Liver (tissue), 9 donors: ENCODE measurements around the gene DNMBP. TPM values are rescaled to one million over a fixed set of nuclear protein-coding genes. Genes with fewer than 3 reads are reported as not detected.
"Not testable (repeated sequence)": the region's sequence is repeated elsewhere in the genome, so short reads cannot be mapped to it uniquely, and the experiment has no call there.

ENCODE experiments used
- DNase-seq: peaks from one replicate; pipeline ENCODE4 v3.0.0-alpha.2; 2017; ENCODE audit warnings: low spot score
- H3K27ac ChIP-seq, 2 donors: one replicate each; pipeline ENCODE4 v1.7.0; 2013; ENCODE audit warnings: inconsistent platforms in 2 of 2, low read length in 2 of 2, control low read depth in 1 of 2, low read depth in 1 of 2, mild to moderate bottlenecking in 1 of 2
- H3K27me3 ChIP-seq, 4 donors: one replicate each; pipeline versions ENCODE4 v1.6.1 to v1.7.0; 2013; ENCODE audit warnings: low read length in 3 of 4, inconsistent platforms in 1 of 4, mild to moderate bottlenecking in 1 of 4, moderate library complexity in 1 of 4; ENCODE audit not compliant: control insufficient read depth in 4 of 4, insufficient read depth in 4 of 4
- H3K36me3 ChIP-seq, 4 donors: one replicate each; pipeline versions ENCODE4 v1.6.1 to v1.7.0; 2013; ENCODE audit warnings: low read length in 3 of 4, mild to moderate bottlenecking in 3 of 4, low read depth in 1 of 4, moderate library complexity in 1 of 4; ENCODE audit not compliant: control insufficient read depth in 4 of 4, insufficient read depth in 3 of 4
- H3K4me1 ChIP-seq, 4 donors: one replicate each; pipeline versions ENCODE4 v1.6.1 to v1.7.0; 2013; ENCODE audit warnings: low read length in 3 of 4, mild to moderate bottlenecking in 3 of 4, moderate library complexity in 1 of 4; ENCODE audit not compliant: control insufficient read depth in 4 of 4, insufficient read depth in 4 of 4
- H3K4me3 ChIP-seq, 3 donors: one replicate each; pipeline versions ENCODE4 v1.6.1 to v1.7.0; 2013; ENCODE audit warnings: low read length in 3 of 3, control low read depth in 1 of 3, low read depth in 1 of 3, mild to moderate bottlenecking in 1 of 3
- H3K9ac ChIP-seq, 2 donors: one replicate each; pipeline ENCODE4 v1.7.0; 2013; ENCODE audit warnings: low read length in 2 of 2, mild to moderate bottlenecking in 2 of 2, moderate library complexity in 2 of 2, control low read depth in 1 of 2, low read depth in 1 of 2
- H3K9me3 ChIP-seq, 4 donors: one replicate each; pipeline versions ENCODE4 v1.6.1 to v1.7.0; 2013; ENCODE audit warnings: low read length in 3 of 4; ENCODE audit not compliant: control insufficient read depth in 4 of 4
- FOXA1 ChIP-seq: IDR thresholded peaks from 2 replicates; pipeline ENCODE4 v1.6.1; 2016; ENCODE audit warnings: antibody characterized with exemption
- GABPA ChIP-seq, 2 donors: IDR thresholded peaks in 1 of 2; conservative IDR thresholded peaks in 1 of 2; 2 replicates each; pipeline ENCODE4 v1.6.1; 2016; ENCODE audit warnings: antibody characterized with exemption in 2 of 2, mild to moderate bottlenecking in 1 of 2, moderate library complexity in 1 of 2
- HNF4A ChIP-seq, 2 donors: conservative IDR thresholded peaks; 2 replicates each; pipeline ENCODE4 v1.6.1; 2016; ENCODE audit warnings: antibody characterized with exemption in 2 of 2, mild to moderate bottlenecking in 2 of 2
- HNF4G ChIP-seq: IDR thresholded peaks from 2 replicates; pipeline ENCODE4 v1.6.1; 2016; ENCODE audit warnings: antibody characterized with exemption
- JUND ChIP-seq, 2 donors: IDR thresholded peaks; 2 replicates each; pipeline ENCODE4 v1.6.1; 2016; ENCODE audit warnings: antibody characterized with exemption in 2 of 2
- NR2F2 ChIP-seq: IDR thresholded peaks from 2 replicates; pipeline ENCODE4 v1.6.1; 2016; ENCODE audit warnings: antibody characterized with exemption
- RAD21 ChIP-seq, 2 donors: IDR thresholded peaks; 2 replicates each; pipeline ENCODE4 v1.6.1; 2016; ENCODE audit warnings: antibody characterized with exemption in 2 of 2, mild to moderate bottlenecking in 2 of 2
- RXRA ChIP-seq, 2 donors: IDR thresholded peaks; 2 replicates each; pipeline ENCODE4 v1.6.1; 2017 to 2018; ENCODE audit warnings: antibody characterized with exemption in 2 of 2, mild to moderate bottlenecking in 1 of 2
- SP1 ChIP-seq: IDR thresholded peaks from 2 replicates; pipeline ENCODE4 v1.6.1; 2018; ENCODE audit warnings: antibody characterized with exemption, mild to moderate bottlenecking
- TAF1 ChIP-seq: conservative IDR thresholded peaks from 2 replicates; pipeline ENCODE4 v1.6.1; 2016; ENCODE audit warnings: antibody characterized with exemption, mild to moderate bottlenecking
- YY1 ChIP-seq: IDR thresholded peaks from 2 replicates; pipeline ENCODE4 v1.6.1; 2016; ENCODE audit warnings: antibody characterized with exemption, mild to moderate bottlenecking
- WGBS: extraction: QIAGEN DNeasy Blood & Tissue Kit; methylation state at CpG from one replicate; pipeline ENCODE4 v1.1.7; 2013; 5-methylcytosine and 5-hydroxymethylcytosine counted together
- polyA plus RNA-seq, 2 donors: library from polyadenylated mRNA; stranded (reverse) in 1 of 2; unstranded in 1 of 2; fragments of 200-250 nt in 1 of 2; fragments of >200 nt in 1 of 2; fragmentation: Nextera tagmentation in 1 of 2; extraction: Ambion mirVana in 1 of 2; gene quantifications; one replicate each; pipeline versions ENCODE4 v1.2.1 to v1.2.3, GENCODE V29; 2013 to 2015
- total RNA-seq, 2 donors: library from RNA; depleted of rRNA; stranded (reverse); fragments of >200 nt; gene quantifications; one replicate each; pipeline ENCODE4 v1.2.3, GENCODE V29; 2014
- TF ChIP-seq, protein P1 (sequence below): IDR thresholded peaks from 2 replicates; pipeline ENCODE4 v1.6.1; 2016; ENCODE audit warnings: antibody characterized with exemption
- TF ChIP-seq, protein P2 (sequence below): IDR thresholded peaks from 2 replicates; pipeline ENCODE4 v1.6.1; 2016; ENCODE audit warnings: antibody characterized with exemption
- TF ChIP-seq, protein P3 (sequence below): IDR thresholded peaks from 2 replicates; pipeline ENCODE4 v1.6.1; 2016; ENCODE audit warnings: antibody characterized with exemption
- TF ChIP-seq, protein P4 (sequence below): IDR thresholded peaks from 2 replicates; pipeline ENCODE4 v1.6.1; 2016; ENCODE audit warnings: antibody characterized with exemption, mild to moderate bottlenecking
- donor health status: healthy.
- donor health status: healthy.
- donor health status: healthy.
- donor health status: healthy.
- donor health status: healthy.

DNMBP gene
- total and polyA plus RNA-seq, 4 donors: 3.8 to 12.6 (median 5.3) TPM

DNA sequence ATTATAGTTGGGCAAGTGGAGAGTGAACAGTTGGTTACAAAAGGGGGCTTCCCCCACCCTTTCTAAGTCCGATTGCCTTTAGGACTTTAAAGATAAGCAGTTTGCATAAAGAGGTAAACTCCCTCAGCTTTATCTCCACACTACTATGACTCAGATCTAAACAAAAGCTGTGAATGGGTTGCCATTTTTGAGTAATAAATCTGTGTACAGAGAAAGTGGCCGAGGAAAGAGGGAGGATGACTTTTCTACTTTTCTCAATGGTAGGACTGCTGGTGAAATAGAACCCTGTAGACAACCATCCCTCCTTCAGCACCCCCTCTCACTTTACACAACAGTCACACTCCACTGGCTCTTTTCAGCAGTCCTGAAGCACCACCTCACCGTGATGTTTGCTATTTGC, 71.2 kb downstream of the DNMBP start:
- DNase-seq: no peak
- no peak overlapping the region for H3K4me3 ChIP-seq
- no peaks in the 10 kb centered on the region for H3K36me3 ChIP-seq
- 82% methylated on average over 3 of the region's 3 CpGs for WGBS
- no peaks in the 10 kb centered on the region for H3K27me3 ChIP-seq
- H3K27ac ChIP-seq: no peak overlapping the region
- no peaks in the 10 kb centered on the region for H3K4me1 ChIP-seq
- TF ChIP-seq NR2F2 (no peak), JUND (IDR thresholded peaks at IDR 0.05) (no peak), HNF4A (conservative IDR thresholded peaks at IDR 0.05) (no peak), SP1 (no peak), RAD21 (IDR thresholded peaks at IDR 0.05) (no peak), YY1 (no peak), RXRA (IDR thresholded peaks at IDR 0.05) (no peak), GABPA (IDR thresholded peaks at IDR 0.05 in 1 of 2, conservative IDR thresholded peaks at IDR 0.05 in 1 of 2) (no peak), HNF4G (no peak), FOXA1 (no peak), TAF1 (no peak)
- TF ChIP-seq, protein P1, sequence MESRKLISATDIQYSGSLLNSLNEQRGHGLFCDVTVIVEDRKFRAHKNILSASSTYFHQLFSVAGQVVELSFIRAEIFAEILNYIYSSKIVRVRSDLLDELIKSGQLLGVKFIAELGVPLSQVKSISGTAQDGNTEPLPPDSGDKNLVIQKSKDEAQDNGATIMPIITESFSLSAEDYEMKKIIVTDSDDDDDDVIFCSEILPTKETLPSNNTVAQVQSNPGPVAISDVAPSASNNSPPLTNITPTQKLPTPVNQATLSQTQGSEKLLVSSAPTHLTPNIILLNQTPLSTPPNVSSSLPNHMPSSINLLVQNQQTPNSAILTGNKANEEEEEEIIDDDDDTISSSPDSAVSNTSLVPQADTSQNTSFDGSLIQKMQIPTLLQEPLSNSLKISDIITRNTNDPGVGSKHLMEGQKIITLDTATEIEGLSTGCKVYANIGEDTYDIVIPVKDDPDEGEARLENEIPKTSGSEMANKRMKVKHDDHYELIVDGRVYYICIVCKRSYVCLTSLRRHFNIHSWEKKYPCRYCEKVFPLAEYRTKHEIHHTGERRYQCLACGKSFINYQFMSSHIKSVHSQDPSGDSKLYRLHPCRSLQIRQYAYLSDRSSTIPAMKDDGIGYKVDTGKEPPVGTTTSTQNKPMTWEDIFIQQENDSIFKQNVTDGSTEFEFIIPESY: no peak
- TF ChIP-seq, protein P2, sequence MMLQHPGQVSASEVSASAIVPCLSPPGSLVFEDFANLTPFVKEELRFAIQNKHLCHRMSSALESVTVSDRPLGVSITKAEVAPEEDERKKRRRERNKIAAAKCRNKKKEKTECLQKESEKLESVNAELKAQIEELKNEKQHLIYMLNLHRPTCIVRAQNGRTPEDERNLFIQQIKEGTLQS: no peak
- TF ChIP-seq, protein P3, sequence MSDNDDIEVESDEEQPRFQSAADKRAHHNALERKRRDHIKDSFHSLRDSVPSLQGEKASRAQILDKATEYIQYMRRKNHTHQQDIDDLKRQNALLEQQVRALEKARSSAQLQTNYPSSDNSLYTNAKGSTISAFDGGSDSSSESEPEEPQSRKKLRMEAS: no peak
- TF ChIP-seq, protein P4, sequence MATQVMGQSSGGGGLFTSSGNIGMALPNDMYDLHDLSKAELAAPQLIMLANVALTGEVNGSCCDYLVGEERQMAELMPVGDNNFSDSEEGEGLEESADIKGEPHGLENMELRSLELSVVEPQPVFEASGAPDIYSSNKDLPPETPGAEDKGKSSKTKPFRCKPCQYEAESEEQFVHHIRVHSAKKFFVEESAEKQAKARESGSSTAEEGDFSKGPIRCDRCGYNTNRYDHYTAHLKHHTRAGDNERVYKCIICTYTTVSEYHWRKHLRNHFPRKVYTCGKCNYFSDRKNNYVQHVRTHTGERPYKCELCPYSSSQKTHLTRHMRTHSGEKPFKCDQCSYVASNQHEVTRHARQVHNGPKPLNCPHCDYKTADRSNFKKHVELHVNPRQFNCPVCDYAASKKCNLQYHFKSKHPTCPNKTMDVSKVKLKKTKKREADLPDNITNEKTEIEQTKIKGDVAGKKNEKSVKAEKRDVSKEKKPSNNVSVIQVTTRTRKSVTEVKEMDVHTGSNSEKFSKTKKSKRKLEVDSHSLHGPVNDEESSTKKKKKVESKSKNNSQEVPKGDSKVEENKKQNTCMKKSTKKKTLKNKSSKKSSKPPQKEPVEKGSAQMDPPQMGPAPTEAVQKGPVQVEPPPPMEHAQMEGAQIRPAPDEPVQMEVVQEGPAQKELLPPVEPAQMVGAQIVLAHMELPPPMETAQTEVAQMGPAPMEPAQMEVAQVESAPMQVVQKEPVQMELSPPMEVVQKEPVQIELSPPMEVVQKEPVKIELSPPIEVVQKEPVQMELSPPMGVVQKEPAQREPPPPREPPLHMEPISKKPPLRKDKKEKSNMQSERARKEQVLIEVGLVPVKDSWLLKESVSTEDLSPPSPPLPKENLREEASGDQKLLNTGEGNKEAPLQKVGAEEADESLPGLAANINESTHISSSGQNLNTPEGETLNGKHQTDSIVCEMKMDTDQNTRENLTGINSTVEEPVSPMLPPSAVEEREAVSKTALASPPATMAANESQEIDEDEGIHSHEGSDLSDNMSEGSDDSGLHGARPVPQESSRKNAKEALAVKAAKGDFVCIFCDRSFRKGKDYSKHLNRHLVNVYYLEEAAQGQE: no peak
- no peak overlapping the region for H3K9ac ChIP-seq
- no peaks in the 10 kb centered on the region for H3K9me3 ChIP-seq

DNA sequence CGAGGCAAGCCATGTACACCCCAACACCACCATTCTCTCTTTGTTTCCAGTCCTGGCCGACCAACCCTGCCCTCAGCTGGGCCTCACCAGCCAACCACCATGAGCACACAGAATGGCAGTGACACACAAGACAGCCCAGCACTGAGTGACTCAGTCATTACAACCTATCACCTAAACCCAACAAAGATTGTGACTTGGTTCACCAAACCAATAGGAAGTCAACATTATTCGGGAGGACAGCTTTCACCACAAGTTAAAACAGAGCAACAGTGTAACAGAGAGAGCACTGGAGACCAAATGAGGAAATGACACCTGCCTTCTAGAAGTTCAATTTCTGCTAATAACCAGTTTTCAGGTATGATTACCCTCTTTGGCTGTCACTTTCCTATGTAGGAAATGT, 72.1 kb downstream of the DNMBP start:
- no peaks in the 10 kb centered on the region for H3K27me3 ChIP-seq
- TF ChIP-seq RXRA (IDR thresholded peaks at IDR 0.05) (no peak), SP1 (no peak), TAF1 (no peak)
- TF ChIP-seq, protein P4: no peak
- no peak for DNase-seq
- H3K9ac ChIP-seq: no peak overlapping the region
- no peaks in the 10 kb centered on the region for H3K4me1 ChIP-seq
- no peak overlapping the region for H3K27ac ChIP-seq
- H3K9me3 ChIP-seq: no peaks in the 10 kb centered on the region
- no peaks in the 10 kb centered on the region for H3K36me3 ChIP-seq
- no peak overlapping the region for H3K4me3 ChIP-seq
- WGBS: 93% methylated on average over 3 of the region's 3 CpGs

DNA sequence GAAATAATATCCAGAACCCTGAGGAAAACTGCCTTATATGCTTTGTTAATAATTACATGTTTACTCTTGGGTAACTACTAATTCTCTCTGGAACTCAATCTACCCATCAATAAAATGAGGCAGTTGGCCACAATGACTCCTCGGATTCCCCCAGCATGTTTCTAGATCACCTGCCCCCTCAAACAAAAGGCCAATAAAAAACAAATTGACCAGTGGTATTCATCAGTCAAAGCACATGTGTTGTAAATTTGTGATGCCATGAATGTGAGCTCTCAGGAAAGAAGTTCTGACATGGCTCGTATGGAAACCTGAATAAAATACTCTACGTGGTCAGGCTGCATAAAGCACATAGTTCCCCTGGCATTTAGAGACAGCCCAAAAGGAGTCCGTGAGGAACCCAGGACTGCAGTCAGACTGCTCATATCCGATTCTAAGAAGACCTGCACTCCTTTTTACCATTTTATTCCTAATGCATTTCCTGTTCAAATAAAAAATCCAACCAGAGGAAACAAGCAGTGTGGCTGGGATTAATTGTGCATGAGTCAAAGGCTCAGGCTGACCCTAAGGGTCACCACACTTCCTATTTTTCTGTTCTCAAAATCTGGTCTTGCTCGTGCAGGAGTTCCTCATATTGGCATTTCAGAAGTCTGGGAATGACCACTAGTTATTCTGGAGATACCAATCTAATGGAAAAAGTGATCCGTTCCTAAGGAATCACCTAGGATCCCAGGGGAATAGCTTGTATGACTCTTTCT, 77.4 kb downstream of the DNMBP start:
- WGBS: 55% methylated on average over 4 of the region's 7 CpGs
- H3K27ac ChIP-seq: peak overlapping the region in 1 of 2 donors; percentile 39
- peaks cover 2 to 40% (median 30%) of the 10 kb centered on the region in 4 donors for H3K4me1 ChIP-seq
- DNase-seq, H3K9me3 ChIP-seq, H3K4me3 ChIP-seq, H3K9ac ChIP-seq, H3K36me3 ChIP-seq, H3K27me3 ChIP-seq: not testable (repeated sequence)
